SK-N-SH (cell line): ENCODE data around the gene RAF1.

Experiments
- CTCF ChIP-seq: fragments of 200-600 bp; sonication (generic); IDR thresholded peaks from 2 replicates; pipeline ENCODE4 v1.6.1; 2017; ENCODE audit warnings: antibody characterized with exemption, mild to moderate bottlenecking, moderate library complexity
- RAD21 ChIP-seq: IDR thresholded peaks from 2 replicates; pipeline ENCODE4 v1.6.1; 2012; ENCODE audit warnings: mild to moderate bottlenecking, low read length
- RCOR1 ChIP-seq: fragments of 150-350 bp; IDR thresholded peaks from 2 replicates; pipeline ENCODE4 v1.6.1; 2017; ENCODE audit warnings: antibody characterized with exemption, low read length

GRCh38 chr3:12558706-12559105 is 105.2 kb downstream of the RAF1 start:
- TF ChIP-seq RAD21: no peak
- TF ChIP-seq CTCF: no peak
- no peak for TF ChIP-seq RCOR1
